ENCODE data around the gene LY6G6F. TPM values are rescaled to one million over a fixed set of nuclear protein-coding genes. Genes with fewer than 3 reads are reported as not detected.

The LY6G6F gene
- total and polyA plus RNA-seq, 8 donors = 0.53 to 1.8 (median 1.3) TPM; not detected in 1

- intact Hi-C loops (cut with DNase I) = no loop called here
- H3K27me3 ChIP-seq = no peaks in the 10 kb centered on the region
- H3K36me3 ChIP-seq = peaks cover 2 to 10% of the 10 kb centered on the region in 2 donors
- peak overlapping the region; percentile 93 to 97 for H3K27ac ChIP-seq
- ATAC-seq (peak; percentile 19), DNase-seq (peak in 3 of 4 donors; percentile 61 to 82 (median 78))
- no peak for TF ChIP-seq CTCF (IDR thresholded peaks at IDR 0.05)
- H3K9me3 ChIP-seq = no peaks in the 10 kb centered on the region
- peaks cover 33 to 53% of the 10 kb centered on the region in 2 donors for H3K4me1 ChIP-seq
- H3K4me3 ChIP-seq = peak overlapping the region in 1 of 2 donors; percentile 97
Measured at GRCh38 chr6:31737991-31738979, 31.6 kb downstream of the LY6G6F start.

- TF ChIP-seq CTCF (IDR thresholded peaks at IDR 0.05) = no peak
- Histone ChIP-seq H3K4me3 (peak within 1 kb of the TSS; percentile 79 to 83), H3K27ac (peak within 1 kb of the TSS; percentile 69 to 97), H3K27me3 (no peaks in the 10 kb centered on the region), H3K4me1 (peaks cover 28 to 39% of the 10 kb centered on the region in 2 donors), H3K36me3 (no peaks in the 10 kb centered on the region), H3K9me3 (no peaks in the 10 kb centered on the region)
- DNase-seq = peak; percentile 96 to 99 (median 98)
- intact Hi-C loops (cut with DNase I) = no loop called here
- peak; percentile 87 for ATAC-seq
Measured at GRCh38 chr6:31739639-31740396, 33.2 kb downstream of the LY6G6F start, which contains the start of gene MSH5. Gene MSH5, plus strand, starts transcription at chr6:31740005. Its CDS starts 462 bp downstream, at chr6:31740467.

- no peak for TF ChIP-seq CTCF (IDR thresholded peaks at IDR 0.05)
- no peaks in the 10 kb centered on the region for H3K27me3 ChIP-seq
- H3K9me3 ChIP-seq = no peaks in the 10 kb centered on the region
- H3K27ac ChIP-seq = peak overlapping the region; percentile 69 to 90
- intact Hi-C loops (cut with DNase I) = no loop called here
- H3K36me3 ChIP-seq = no peaks in the 10 kb centered on the region
- DNase-seq (peak in 3 of 4 donors; percentile 30 to 89 (median 60)), ATAC-seq (peak; percentile 2)
- peak overlapping the region; percentile 79 to 83 for H3K4me3 ChIP-seq
- H3K4me1 ChIP-seq = peaks cover 28 to 39% of the 10 kb centered on the region in 2 donors
Measured at GRCh38 chr6:31740397-31741223, 33.9 kb downstream of the LY6G6F start.

- Histone ChIP-seq H3K9me3 (no peaks in the 10 kb centered on the region), H3K4me1 (peaks cover 24 to 35% of the 10 kb centered on the region in 2 donors), H3K27me3 (no peaks in the 10 kb centered on the region), H3K4me3 (no peak overlapping the region), H3K27ac (no peak overlapping the region), H3K36me3 (no peaks in the 10 kb centered on the region)
- DNase-seq = no peak
- intact Hi-C loops (cut with DNase I) = no loop called here
- no peak for ATAC-seq
- no peak for TF ChIP-seq CTCF (IDR thresholded peaks at IDR 0.05)
Measured at GRCh38 chr6:31741815-31742214, 35.1 kb downstream of the LY6G6F start.
